ENCODE data around the gene CYTIP. TPM values are rescaled to one million over a fixed set of nuclear protein-coding genes. Genes with fewer than 3 reads are reported as not detected.

Gene CYTIP
- total RNA-seq, 3 donors from 2014 or later = 183 to 207 (median 195) TPM

- ATAC-seq (peak; percentile 56), DNase-seq (no peak)
- H3K4me3 Mint-ChIP-seq = peak overlapping the region; percentile 4
Measured at GRCh38 chr2:157473581-157473980, 29.7 kb upstream of the CYTIP start.

GRCh38 chr2:157471078-157471477, 27.2 kb upstream of the CYTIP start:
- H3K27me3 Mint-ChIP-seq (ENCODE audit: low read depth) = no peaks in the 10 kb centered on the region
- DNase-seq = no peak
- ATAC-seq = no peak
- no peaks in the 10 kb centered on the region for H3K36me3 Mint-ChIP-seq (ENCODE audit: insufficient read depth)
- peaks cover 5% of the 10 kb centered on the region for H3K9me3 Mint-ChIP-seq
- no peak overlapping the region for H3K4me3 Mint-ChIP-seq
- peaks cover 78% of the 10 kb centered on the region for H3K4me1 Mint-ChIP-seq (ENCODE audit: low read depth)

More at GRCh38 chr2:157473581-157473980, 29.7 kb upstream of the CYTIP start:
- no peaks in the 10 kb centered on the region for H3K27me3 Mint-ChIP-seq (ENCODE audit: low read depth)
- H3K9me3 Mint-ChIP-seq = no peaks in the 10 kb centered on the region
- H3K4me1 Mint-ChIP-seq (ENCODE audit: low read depth) = peaks cover 74% of the 10 kb centered on the region
- no peaks in the 10 kb centered on the region for H3K36me3 Mint-ChIP-seq (ENCODE audit: insufficient read depth)

- Mint-ChIP-seq H3K27me3 (ENCODE audit: low read depth) (no peaks in the 10 kb centered on the region), H3K36me3 (ENCODE audit: insufficient read depth) (peaks cover 3% of the 10 kb centered on the region), H3K4me3 (peak overlapping the region; percentile 43), H3K9me3 (peaks cover 12% of the 10 kb centered on the region), H3K4me1 (ENCODE audit: low read depth) (peaks cover 78% of the 10 kb centered on the region)
- no peak for ATAC-seq
- DNase-seq = no peak
Measured at GRCh38 chr2:157470321-157470720, 26.4 kb upstream of the CYTIP start.

GRCh38 chr2:157469726-157470125, 25.8 kb upstream of the CYTIP start:
- Mint-ChIP-seq H3K4me3 (peak overlapping the region; percentile 76), H3K4me1 (ENCODE audit: low read depth) (peaks cover 84% of the 10 kb centered on the region), H3K9me3 (peaks cover 13% of the 10 kb centered on the region), H3K36me3 (ENCODE audit: insufficient read depth) (peaks cover 4% of the 10 kb centered on the region), H3K27me3 (ENCODE audit: low read depth) (no peaks in the 10 kb centered on the region)
- DNase-seq (no peak), ATAC-seq (no peak)

GRCh38 chr2:157468931-157469708, 25.2 kb upstream of the CYTIP start:
- peak; percentile 71 to 76 for ATAC-seq
- Mint-ChIP-seq H3K27me3 (ENCODE audit: low read depth) (no peaks in the 10 kb centered on the region), H3K4me1 (ENCODE audit: low read depth) (peaks cover 86% of the 10 kb centered on the region), H3K9me3 (peaks cover 13% of the 10 kb centered on the region), H3K36me3 (ENCODE audit: insufficient read depth) (peaks cover 4% of the 10 kb centered on the region), H3K4me3 (peak overlapping the region; percentile 76)
- no peak for DNase-seq

GRCh38 chr2:157466764-157467163, 22.9 kb upstream of the CYTIP start:
- Mint-ChIP-seq H3K36me3 (ENCODE audit: insufficient read depth) (peaks cover 4% of the 10 kb centered on the region), H3K9me3 (peaks cover 13% of the 10 kb centered on the region), H3K4me3 (no peak overlapping the region), H3K4me1 (ENCODE audit: low read depth) (peaks cover 90% of the 10 kb centered on the region), H3K27me3 (ENCODE audit: low read depth) (no peaks in the 10 kb centered on the region)
- no peak for DNase-seq
- no peak for ATAC-seq

- H3K36me3 Mint-ChIP-seq (ENCODE audit: insufficient read depth) = peaks cover 4% of the 10 kb centered on the region
- no peak for DNase-seq
- peaks cover 97% of the 10 kb centered on the region for H3K4me1 Mint-ChIP-seq (ENCODE audit: low read depth)
- H3K4me3 Mint-ChIP-seq = no peak overlapping the region
- H3K27me3 Mint-ChIP-seq (ENCODE audit: low read depth) = no peaks in the 10 kb centered on the region
- peaks cover 13% of the 10 kb centered on the region for H3K9me3 Mint-ChIP-seq
- no peak for ATAC-seq
Measured at GRCh38 chr2:157465554-157465953, 21.7 kb upstream of the CYTIP start.

- Mint-ChIP-seq H3K4me3 (no peak overlapping the region), H3K9me3 (peaks cover 13% of the 10 kb centered on the region), H3K36me3 (ENCODE audit: insufficient read depth) (peaks cover 4% of the 10 kb centered on the region), H3K27me3 (ENCODE audit: low read depth) (no peaks in the 10 kb centered on the region), H3K4me1 (ENCODE audit: low read depth) (peaks cover 90% of the 10 kb centered on the region)
- no peak for ATAC-seq
- no peak for DNase-seq
Measured at GRCh38 chr2:157463002-157463401, 19.1 kb upstream of the CYTIP start.

- DNase-seq = no peak
- no peak for ATAC-seq
- no peak overlapping the region for H3K4me3 Mint-ChIP-seq
Measured at GRCh38 chr2:157460897-157461296, 17.0 kb upstream of the CYTIP start.

GRCh38 chr2:157460384-157460837, 16.5 kb upstream of the CYTIP start:
- H3K9me3 Mint-ChIP-seq = peaks cover 2% of the 10 kb centered on the region
- H3K36me3 Mint-ChIP-seq (ENCODE audit: insufficient read depth) = peaks cover 1% of the 10 kb centered on the region
- ATAC-seq (no peak), DNase-seq (no peak)
- peaks cover 83% of the 10 kb centered on the region for H3K4me1 Mint-ChIP-seq (ENCODE audit: low read depth)
- no peak overlapping the region for H3K4me3 Mint-ChIP-seq
- H3K27me3 Mint-ChIP-seq (ENCODE audit: low read depth) = no peaks in the 10 kb centered on the region

More at GRCh38 chr2:157460897-157461296, 17.0 kb upstream of the CYTIP start:
- H3K4me1 Mint-ChIP-seq (ENCODE audit: low read depth) = peaks cover 87% of the 10 kb centered on the region
- no peaks in the 10 kb centered on the region for H3K27me3 Mint-ChIP-seq (ENCODE audit: low read depth)
- H3K36me3 Mint-ChIP-seq (ENCODE audit: insufficient read depth) = peaks cover 4% of the 10 kb centered on the region
- H3K9me3 Mint-ChIP-seq = peaks cover 7% of the 10 kb centered on the region

- no peak for DNase-seq
- H3K36me3 Mint-ChIP-seq (ENCODE audit: insufficient read depth) = no peaks in the 10 kb centered on the region
- H3K27me3 Mint-ChIP-seq (ENCODE audit: low read depth) = no peaks in the 10 kb centered on the region
- H3K4me3 Mint-ChIP-seq = peak overlapping the region; percentile 31
- no peak for ATAC-seq
- peaks cover 76% of the 10 kb centered on the region for H3K4me1 Mint-ChIP-seq (ENCODE audit: low read depth)
- no peaks in the 10 kb centered on the region for H3K9me3 Mint-ChIP-seq
Measured at GRCh38 chr2:157459486-157459885, 15.6 kb upstream of the CYTIP start.

GRCh38 chr2:157447741-157448140, 3.9 kb upstream of the CYTIP start:
- H3K36me3 Mint-ChIP-seq (ENCODE audit: insufficient read depth) = peaks cover 3% of the 10 kb centered on the region
- no peak for DNase-seq
- no peaks in the 10 kb centered on the region for H3K27me3 Mint-ChIP-seq (ENCODE audit: low read depth)
- peak overlapping the region; percentile 75 for H3K4me3 Mint-ChIP-seq
- H3K4me1 Mint-ChIP-seq (ENCODE audit: low read depth) = peaks cover 60% of the 10 kb centered on the region
- no peak for ATAC-seq
- no peaks in the 10 kb centered on the region for H3K9me3 Mint-ChIP-seq

- Mint-ChIP-seq H3K4me3 (peak overlapping the region; percentile 75), H3K36me3 (ENCODE audit: insufficient read depth) (peaks cover 10% of the 10 kb centered on the region), H3K27me3 (ENCODE audit: low read depth) (no peaks in the 10 kb centered on the region), H3K4me1 (ENCODE audit: low read depth) (peaks cover 55% of the 10 kb centered on the region), H3K9me3 (no peaks in the 10 kb centered on the region)
- ATAC-seq (peak in 1 of 2 donors; percentile 56), DNase-seq (no peak)
Measured at GRCh38 chr2:157447031-157447430, 3.1 kb upstream of the CYTIP start.

- DNase-seq = no peak
- H3K27me3 Mint-ChIP-seq (ENCODE audit: low read depth) = no peaks in the 10 kb centered on the region
- peak overlapping the region; percentile 95 for H3K4me3 Mint-ChIP-seq
- H3K4me1 Mint-ChIP-seq (ENCODE audit: low read depth) = peaks cover 49% of the 10 kb centered on the region
- ATAC-seq = peak in 1 of 2 donors; percentile 9
- peaks cover 34% of the 10 kb centered on the region for H3K36me3 Mint-ChIP-seq (ENCODE audit: insufficient read depth)
- H3K9me3 Mint-ChIP-seq = no peaks in the 10 kb centered on the region
Measured at GRCh38 chr2:157444641-157445040, 752 bp upstream of the CYTIP start.

GRCh38 chr2:157443090-157443489, 799 bp downstream of the CYTIP start:
- Mint-ChIP-seq H3K27me3 (ENCODE audit: low read depth) (no peaks in the 10 kb centered on the region), H3K36me3 (ENCODE audit: insufficient read depth) (peaks cover 44% of the 10 kb centered on the region), H3K4me1 (ENCODE audit: low read depth) (peaks cover 43% of the 10 kb centered on the region), H3K9me3 (no peaks in the 10 kb centered on the region), H3K4me3 (peak overlapping the region; percentile 95)
- DNase-seq = no peak
- no peak for ATAC-seq

Measured in activated T-cell treated with anti-CD3 and anti-CD28 coated beads, Interleukin-2, amount 50 U/mL, for 4 hours (primary cell).